Smooth muscle cell (in vitro differentiated cells): ENCODE measurements around the gene UBE2D2. TPM values are rescaled to one million over a fixed set of nuclear protein-coding genes. Genes with fewer than 3 reads are reported as not detected.

ENCODE experiments used
- DNase-seq: peaks from one replicate; lab custom pipeline; 2025; ENCODE audit not compliant: unreplicated experiment; lab: John Stamatoyannopoulos, UW
- H2AFZ ChIP-seq: fragments of 200-600 bp; sonication (generic); 2 replicates; pipeline ENCODE4 v1.6.0; 2016; ENCODE audit warnings: antibody characterized with exemption, low read depth, mild to moderate bottlenecking
- H3F3A ChIP-seq: fragments of 200-600 bp; sonication (generic); 2 replicates; pipeline ENCODE4 v1.6.0; 2017; ENCODE audit warnings: antibody characterized with exemption, low read depth
- H3K27ac ChIP-seq: fragments of 200-600 bp; sonication (generic); 2 replicates; pipeline ENCODE4 v1.5.1; 2016; ENCODE audit warnings: low read depth, mild to moderate bottlenecking
- H3K27me3 ChIP-seq: fragments of 200-600 bp; sonication (generic); 2 replicates; pipeline ENCODE4 v1.6.1; 2016; ENCODE audit warnings: low read depth, mild to moderate bottlenecking
- H3K36me3 ChIP-seq: fragments of 200-600 bp; sonication (generic); 2 replicates; pipeline ENCODE4 v1.5.1; 2016; ENCODE audit warnings: low read depth
- H3K4me1 ChIP-seq: fragments of 200-600 bp; sonication (generic); 2 replicates; pipeline ENCODE4 v1.5.1; 2016; ENCODE audit warnings: low read depth
- H3K4me2 ChIP-seq: fragments of 200-600 bp; sonication (generic); 2 replicates; pipeline ENCODE4 v1.6.0; 2016; ENCODE audit warnings: mild to moderate bottlenecking
- H3K4me3 ChIP-seq: fragments of 200-600 bp; sonication (generic); 2 replicates; pipeline ENCODE4 v1.5.1; 2016; ENCODE audit warnings: mild to moderate bottlenecking
- H3K79me2 ChIP-seq: fragments of 200-600 bp; sonication (generic); 2 replicates; pipeline ENCODE4 v1.6.0; 2016; ENCODE audit warnings: low read depth, mild to moderate bottlenecking
- H3K9ac ChIP-seq: fragments of 200-600 bp; sonication (generic); 2 replicates; pipeline ENCODE4 v1.6.0; 2016; ENCODE audit warnings: low read depth
- H3K9me3 ChIP-seq: fragments of 200-600 bp; sonication (generic); replicated peaks from 2 replicates; pipeline ENCODE4 v1.5.1; 2016; ENCODE audit warnings: low read depth
- H4K20me1 ChIP-seq: fragments of 200-600 bp; sonication (generic); 2 replicates; pipeline ENCODE4 v1.6.0; 2016; ENCODE audit warnings: low read depth
- CTCF ChIP-seq: fragments of 200-600 bp; sonication (generic); IDR thresholded peaks from 2 replicates; pipeline ENCODE4 v1.5.1; 2017; ENCODE audit warnings: borderline replicate concordance, mild to moderate bottlenecking, antibody characterized with exemption; ENCODE audit not compliant: insufficient read depth, poor library complexity, severe bottlenecking
- WGBS: methylation state at CpG from one replicate; pipeline ENCODE4 v1.1.7; 2016; ENCODE audit warnings: low lambda C conversion rate; 5-methylcytosine and 5-hydroxymethylcytosine counted together
- polyA plus RNA-seq: library from polyadenylated mRNA; unstranded; fragments of >200 nt; fragmentation: Nextera tagmentation; extraction: Ambion mirVana; gene quantifications from 2 replicates; pipeline ENCODE4 v1.2.1, GENCODE V29; 2016
- total RNA-seq: library from RNA; depleted of rRNA; stranded (reverse); fragments of >200 nt; gene quantifications from 2 replicates; pipeline ENCODE4 v1.2.3, GENCODE V29; 2014

The UBE2D2 gene
- total and polyA plus RNA-seq, 2 experiments from 2014 or later: 69.3 to 174 TPM

- H2AFZ ChIP-seq: no peak overlapping the region
- H3K79me2 ChIP-seq: peaks cover 78% of the 10 kb centered on the region
- peaks cover 30% of the 10 kb centered on the region for H3F3A ChIP-seq
- H3K36me3 ChIP-seq: no peaks in the 10 kb centered on the region
- 12% methylated on average over 12 of the region's 14 CpGs for WGBS
- H3K9me3 ChIP-seq: no peaks in the 10 kb centered on the region
- peaks cover 59% of the 10 kb centered on the region for H3K4me1 ChIP-seq
- no peak for TF ChIP-seq CTCF
- H3K27me3 ChIP-seq: no peaks in the 10 kb centered on the region
- no peak for DNase-seq
- H3K4me3 ChIP-seq: peak overlapping the region; percentile 95
- H3K4me2 ChIP-seq: peak overlapping the region; percentile 97
- peak overlapping the region; percentile 99 for H3K27ac ChIP-seq
- peak overlapping the region; percentile 95 for H3K9ac ChIP-seq
- peaks cover 67% of the 10 kb centered on the region for H4K20me1 ChIP-seq
Measured at GRCh38 chr5:139651043-139651834, 90.1 kb downstream of the UBE2D2 start.

GRCh38 chr5:139651853-139652787 lies 91.0 kb downstream of the UBE2D2 start:
- H3K4me3 ChIP-seq: peak overlapping the region; percentile 95
- no peak for DNase-seq
- TF ChIP-seq CTCF: no peak
- no peaks in the 10 kb centered on the region for H3K9me3 ChIP-seq
- 3% methylated on average over 22 of the region's 23 CpGs for WGBS
- H3K4me1 ChIP-seq: peaks cover 57% of the 10 kb centered on the region
- H3K27me3 ChIP-seq: no peaks in the 10 kb centered on the region
- peaks cover 87% of the 10 kb centered on the region for H3K79me2 ChIP-seq
- H2AFZ ChIP-seq: no peak overlapping the region
- peak overlapping the region; percentile 97 for H3K4me2 ChIP-seq
- peak overlapping the region; percentile 99 for H3K27ac ChIP-seq
- no peaks in the 10 kb centered on the region for H3K36me3 ChIP-seq
- H3K9ac ChIP-seq: peak overlapping the region; percentile 95
- peaks cover 36% of the 10 kb centered on the region for H3F3A ChIP-seq
- peaks cover 76% of the 10 kb centered on the region for H4K20me1 ChIP-seq

- Histone ChIP-seq H3K9ac (peak overlapping the region; percentile 95), H3K4me2 (peak overlapping the region; percentile 97), H3K27me3 (no peaks in the 10 kb centered on the region), H3F3A (peaks cover 40% of the 10 kb centered on the region), H3K9me3 (no peaks in the 10 kb centered on the region), H3K36me3 (no peaks in the 10 kb centered on the region), H3K27ac (peak overlapping the region; percentile 99), H2AFZ (no peak overlapping the region), H3K4me1 (peaks cover 55% of the 10 kb centered on the region), H3K4me3 (peak overlapping the region; percentile 95), H4K20me1 (peaks cover 82% of the 10 kb centered on the region), H3K79me2 (peaks cover 92% of the 10 kb centered on the region)
- 13% methylated on average over 4 of the region's 5 CpGs for WGBS
- no peak for TF ChIP-seq CTCF
- no peak for DNase-seq
Measured at GRCh38 chr5:139652788-139653241, 91.7 kb downstream of the UBE2D2 start.
